Caco-2 (cell line): ENCODE measurements around the gene HLF. TPM values are rescaled to one million over a fixed set of nuclear protein-coding genes. Genes with fewer than 3 reads are reported as not detected.

ENCODE experiments used
- BruUV-seq: library from RNA; stranded (reverse); fragments of 400-500 nt; replicated peaks from 2 replicates; lab custom pipeline; 2021; lab: Mats Ljungman, UMichigan
- CTCF ChIA-PET: fragments of 300-600 bp; sonication (Branson Sonifier 250); formaldehyde crosslinking; loops from one replicate; lab custom pipeline; 2022; ENCODE audit warnings: antibody characterized with exemption; lab: Charles Lee
- POLR2A ChIA-PET: fragments of 300-600 bp; sonication (Branson Sonifier 250); formaldehyde crosslinking; loops from one replicate; lab custom pipeline; 2022; ENCODE audit warnings: antibody characterized with exemption; lab: Charles Lee
- DNase-seq, 2 experiments: peaks; one replicate each; pipeline versions ENCODE4 v3.0.0 to v3.0.0-alpha.2; 2020 to 2022
- H3K27me3 ChIP-seq: replicated peaks from 2 replicates; pipeline ENCODE4 v1.6.0; 2011; ENCODE audit warnings: low read length; ENCODE audit not compliant: control insufficient read depth, insufficient read depth
- H3K36me3 ChIP-seq: 2 replicates; pipeline ENCODE4 v1.5.1; 2011; ENCODE audit warnings: low read length; ENCODE audit not compliant: control insufficient read depth, insufficient read depth
- H3K4me1 ChIP-seq: fragments of 250-450 bp; sonication (Bioruptor Pico); 2 replicates; pipeline ENCODE4 v1.5.1; 2020; ENCODE audit warnings: mild to moderate bottlenecking
- H3K4me3 ChIP-seq: 2 replicates; pipeline ENCODE4 v1.5.1; 2011; ENCODE audit warnings: low read depth, mild to moderate bottlenecking, control low read depth, low read length
- H3K9me3 ChIP-seq: fragments of 250-450 bp; sonication (Bioruptor Pico); 2 replicates; pipeline ENCODE4 v1.5.1; 2020; ENCODE audit warnings: mild to moderate bottlenecking, moderate library complexity
- H3K27ac Mint-ChIP-seq: one replicate; pipeline ENCODE4 v1.8.0; 2022; ENCODE audit warnings: mixed read lengths; ENCODE audit not compliant: unreplicated experiment
- H3K27me3 Mint-ChIP-seq: one replicate; pipeline ENCODE4 v1.8.0; 2022; ENCODE audit warnings: mixed read lengths; ENCODE audit not compliant: insufficient read depth, unreplicated experiment
- H3K36me3 Mint-ChIP-seq: one replicate; pipeline ENCODE4 v1.8.0; 2022; ENCODE audit warnings: mild to moderate bottlenecking, mixed read lengths; ENCODE audit not compliant: insufficient read depth, unreplicated experiment
- H3K4me1 Mint-ChIP-seq: one replicate; pipeline ENCODE4 v1.8.0; 2022; ENCODE audit warnings: low read depth, mixed read lengths; ENCODE audit not compliant: unreplicated experiment
- H3K4me3 Mint-ChIP-seq: one replicate; pipeline ENCODE4 v1.8.0; 2022; ENCODE audit warnings: mild to moderate bottlenecking, moderate library complexity, mixed read lengths; ENCODE audit not compliant: unreplicated experiment
- H3K9me3 Mint-ChIP-seq: one replicate; pipeline ENCODE4 v1.8.0; 2022; ENCODE audit warnings: mixed read lengths; ENCODE audit not compliant: unreplicated experiment
- intact Hi-C: fragments of 100-400 bp; cut with micrococcal nuclease; formaldehyde crosslinking; loops from one replicate; pipeline ENCODE4 v1.10.0; 2022; ENCODE audit not compliant: unreplicated experiment
- total RNA-seq: library from RNA; stranded (reverse); gene quantifications from 2 replicates; pipeline ENCODE4 v1.2.3, GENCODE V29; 2022
- TF ChIP-seq, protein P1 (sequence below), 2 experiments: fragments of 200-600 bp in 1 of 2; IDR thresholded peaks; 1 replicate in 1 of 2; 2 replicates in 1 of 2; pipeline versions ENCODE4 v1.5.1 to v1.8.0; 2011 to 2022; ENCODE audit warnings: antibody characterized with exemption in 1 of 2, control low read depth in 1 of 2, inconsistent platforms in 1 of 2, low read depth in 1 of 2, low read length in 1 of 2, mild to moderate bottlenecking in 1 of 2, moderate library complexity in 1 of 2; ENCODE audit not compliant: insufficient read depth in 1 of 2, severe bottlenecking in 1 of 2, unreplicated experiment in 1 of 2

HLF gene
- total RNA-seq, 1 experiment from 2014 or later = 19.8 TPM

DNA sequence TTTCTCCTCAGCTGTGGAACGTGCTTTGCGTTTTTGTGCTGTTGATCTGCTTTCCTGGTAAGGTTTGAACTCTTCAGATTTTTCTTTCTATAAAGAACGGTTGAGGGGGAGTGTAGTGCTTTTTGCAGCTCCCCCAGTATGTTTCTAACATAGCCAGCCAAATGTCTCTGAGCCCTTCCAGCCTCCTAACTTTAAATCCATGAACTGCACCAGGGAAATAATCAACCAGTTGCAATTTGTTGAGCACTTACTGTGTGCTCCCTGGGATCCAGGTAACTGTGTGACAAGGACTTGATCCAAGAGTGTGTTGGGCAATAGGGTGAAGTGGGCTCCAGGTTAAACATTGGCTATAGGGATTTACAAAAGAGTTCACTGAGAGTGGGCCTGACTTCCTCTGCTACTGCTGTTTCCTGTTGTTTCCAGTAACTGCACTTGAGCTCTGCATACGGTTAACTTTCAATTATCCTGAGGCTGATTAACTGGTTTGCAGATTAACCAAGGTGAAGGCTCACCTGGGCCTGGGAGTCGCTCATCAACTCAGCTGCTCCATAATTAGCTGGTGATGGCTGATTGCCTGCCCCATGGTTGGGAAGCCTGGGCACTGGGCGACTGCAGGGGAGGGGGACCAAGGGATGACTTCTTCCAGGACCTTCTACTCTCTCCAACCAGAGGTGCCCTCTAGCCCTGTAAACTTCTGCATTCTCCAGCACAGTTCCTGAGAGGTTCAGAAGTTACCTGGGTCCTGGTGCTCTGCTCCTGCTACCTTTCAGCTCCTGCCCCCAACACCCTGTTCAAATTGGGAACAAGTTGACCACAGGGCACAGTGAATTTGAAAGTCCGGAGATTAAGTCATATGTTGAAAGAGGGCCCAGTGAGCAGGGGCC is 19.5 kb downstream of the HLF start:
- POLR2A ChIA-PET = interaction anchor here (2.1 to 2.2 kb wide), 2 partner anchors 19 to 46 kb away, joined by 7 to 14 read pairs; partner anchors contain the start of gene HLF
- H3K4me3 ChIP-seq = no peak overlapping the region

GRCh38 chr17:55284944-55285339 is 20.2 kb downstream of the HLF start:
- DNase-seq = no peak
- peaks cover 41% of the 10 kb centered on the region for H3K36me3 Mint-ChIP-seq
- no peaks in the 10 kb centered on the region for H3K27me3 Mint-ChIP-seq
- H3K4me1 Mint-ChIP-seq = peaks cover 46% of the 10 kb centered on the region
- no peaks in the 10 kb centered on the region for H3K9me3 Mint-ChIP-seq
- ChIA-PET CTCF (interaction anchor here (1.9 to 2.5 kb wide), 2 partner anchors 19 to 46 kb away, joined by 7 to 8 read pairs; no protein-coding TSS in a partner anchor), POLR2A (interaction anchor here (2.1 to 2.2 kb wide), 2 partner anchors 20 to 46 kb away, joined by 14 to 24 read pairs; partner anchors contain the start of gene HLF)
- peaks cover 57% of the 10 kb centered on the region for H3K4me1 ChIP-seq
- no TSS peak for BruUV-seq
- H3K27ac Mint-ChIP-seq = peak overlapping the region; percentile 86
- no peaks in the 10 kb centered on the region for H3K27me3 ChIP-seq
- H3K4me3 ChIP-seq = no peak overlapping the region
- no peaks in the 10 kb centered on the region for H3K9me3 ChIP-seq
- no peaks in the 10 kb centered on the region for H3K36me3 ChIP-seq
- intact Hi-C loops = loop anchor here (1.0 to 2.0 kb wide), 2 partner anchors 46 to 47 kb away; no protein-coding TSS in a partner anchor
- TF ChIP-seq, protein P1, sequence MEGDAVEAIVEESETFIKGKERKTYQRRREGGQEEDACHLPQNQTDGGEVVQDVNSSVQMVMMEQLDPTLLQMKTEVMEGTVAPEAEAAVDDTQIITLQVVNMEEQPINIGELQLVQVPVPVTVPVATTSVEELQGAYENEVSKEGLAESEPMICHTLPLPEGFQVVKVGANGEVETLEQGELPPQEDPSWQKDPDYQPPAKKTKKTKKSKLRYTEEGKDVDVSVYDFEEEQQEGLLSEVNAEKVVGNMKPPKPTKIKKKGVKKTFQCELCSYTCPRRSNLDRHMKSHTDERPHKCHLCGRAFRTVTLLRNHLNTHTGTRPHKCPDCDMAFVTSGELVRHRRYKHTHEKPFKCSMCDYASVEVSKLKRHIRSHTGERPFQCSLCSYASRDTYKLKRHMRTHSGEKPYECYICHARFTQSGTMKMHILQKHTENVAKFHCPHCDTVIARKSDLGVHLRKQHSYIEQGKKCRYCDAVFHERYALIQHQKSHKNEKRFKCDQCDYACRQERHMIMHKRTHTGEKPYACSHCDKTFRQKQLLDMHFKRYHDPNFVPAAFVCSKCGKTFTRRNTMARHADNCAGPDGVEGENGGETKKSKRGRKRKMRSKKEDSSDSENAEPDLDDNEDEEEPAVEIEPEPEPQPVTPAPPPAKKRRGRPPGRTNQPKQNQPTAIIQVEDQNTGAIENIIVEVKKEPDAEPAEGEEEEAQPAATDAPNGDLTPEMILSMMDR (IDR thresholded peaks at IDR 0.05; ENCODE audit: insufficient read depth in 1 of 2, low read depth in 1 of 2, low read length in 1 of 2, severe bottlenecking in 1 of 2, unreplicated experiment in 1 of 2) = no peak
- peak overlapping the region; percentile 56 for H3K4me3 Mint-ChIP-seq

More for the DNA sequence above, 19.5 kb downstream of the HLF start:
- H3K4me1 ChIP-seq = peaks cover 57% of the 10 kb centered on the region
- H3K27me3 ChIP-seq = no peaks in the 10 kb centered on the region
- Mint-ChIP-seq H3K36me3 (peaks cover 41% of the 10 kb centered on the region), H3K4me3 (peak overlapping the region; percentile 56), H3K4me1 (peaks cover 46% of the 10 kb centered on the region), H3K27me3 (no peaks in the 10 kb centered on the region), H3K9me3 (no peaks in the 10 kb centered on the region), H3K27ac (peak overlapping the region; percentile 86)
- H3K9me3 ChIP-seq = no peaks in the 10 kb centered on the region
- intact Hi-C loops = loop anchor here (2.0 kb wide), 1 partner anchor 47 kb away; no protein-coding TSS in a partner anchor
- BruUV-seq = no TSS peak
- TF ChIP-seq, protein P1 (IDR thresholded peaks at IDR 0.05; ENCODE audit: insufficient read depth in 1 of 2, low read depth in 1 of 2, low read length in 1 of 2, severe bottlenecking in 1 of 2, unreplicated experiment in 1 of 2) = no peak
- H3K36me3 ChIP-seq = no peaks in the 10 kb centered on the region
- CTCF ChIA-PET = interaction anchor here (1.9 to 2.5 kb wide), 2 partner anchors 19 to 46 kb away, joined by 7 to 8 read pairs; no protein-coding TSS in a partner anchor
- peak; percentile 35 to 58 for DNase-seq
